ENCODE results near the gene EAPP.
"Not testable (repeated sequence)": the region's sequence is repeated elsewhere in the genome, so short reads cannot be mapped to it uniquely, and the experiment has no call there.

EAPP gene

DNA sequence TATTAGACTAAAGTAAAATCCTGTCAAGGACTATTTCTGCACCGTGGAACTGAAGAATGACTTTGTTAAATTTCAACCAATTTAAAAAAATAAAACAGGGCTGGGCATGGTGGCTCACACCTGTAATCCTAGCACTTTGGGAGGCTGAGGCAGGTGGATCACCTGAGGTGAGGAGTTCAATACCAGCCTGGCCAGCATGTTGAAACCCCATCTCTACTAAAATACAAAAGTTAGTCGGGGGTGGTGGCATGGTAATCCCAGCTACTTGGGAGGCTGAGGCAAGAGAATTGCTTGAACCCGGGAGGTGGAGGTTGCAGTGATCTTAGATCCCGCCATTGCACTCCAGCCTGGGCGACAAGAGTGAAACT lies 34.4 kb downstream of the EAPP start:
- not testable (repeated sequence) for H3K9ac ChIP-seq (ENCODE audit: low read depth, low read length, poor library complexity); H2BK12ac ChIP-seq (ENCODE audit: low read length); H2AK5ac ChIP-seq (ENCODE audit: low read depth, low read length); H3K79me1 ChIP-seq (ENCODE audit: low read depth, low read length); H2BK15ac ChIP-seq (ENCODE audit: low read length); H3K14ac ChIP-seq (ENCODE audit: low read length); H3K23ac ChIP-seq (ENCODE audit: low read depth, low read length, poor library complexity); H4K8ac ChIP-seq (ENCODE audit: low read depth, low read length); H3K4ac ChIP-seq (ENCODE audit: low read length); H3K36me3 ChIP-seq (replicated peaks in 1 of 2; ENCODE audit: control insufficient read depth in 2 of 2, insufficient read depth in 2 of 2, low read length in 2 of 2); DNase-seq (ENCODE audit: low spot score); H3K27ac ChIP-seq (replicated peaks; ENCODE audit: low read length); H3K4me3 ChIP-seq (ENCODE audit: low read length in 2 of 2); H2BK120ac ChIP-seq (ENCODE audit: low read depth, low read length); H2BK5ac ChIP-seq (ENCODE audit: low read length); H3K4me1 ChIP-seq (ENCODE audit: control insufficient read depth in 2 of 2, insufficient read depth in 1 of 2, low read depth in 1 of 2, low read length in 2 of 2); H3K27me3 ChIP-seq (ENCODE audit: control insufficient read depth in 3 of 3, insufficient read depth in 3 of 3, low read depth in 1 of 3, low read length in 3 of 3); H4K91ac ChIP-seq (ENCODE audit: low read depth, low read length, poor library complexity); H3K18ac ChIP-seq (ENCODE audit: low read length); H3K4me2 ChIP-seq (ENCODE audit: insufficient read depth, low read length, poor library complexity, severe bottlenecking); H2AFZ ChIP-seq (ENCODE audit: low read length); H3K9me3 ChIP-seq (replicated peaks in 1 of 2; ENCODE audit: control insufficient read depth in 2 of 2, insufficient read depth in 1 of 2, low read depth in 1 of 2, low read length in 2 of 2)
- WGBS, 2 donors (ENCODE audit: extremely low coverage in 2 of 2, insufficient read length in 2 of 2, insufficient replicate concordance in 1 of 2): no CpG with 5 or more reads among the region's 5 CpGs

DNA sequence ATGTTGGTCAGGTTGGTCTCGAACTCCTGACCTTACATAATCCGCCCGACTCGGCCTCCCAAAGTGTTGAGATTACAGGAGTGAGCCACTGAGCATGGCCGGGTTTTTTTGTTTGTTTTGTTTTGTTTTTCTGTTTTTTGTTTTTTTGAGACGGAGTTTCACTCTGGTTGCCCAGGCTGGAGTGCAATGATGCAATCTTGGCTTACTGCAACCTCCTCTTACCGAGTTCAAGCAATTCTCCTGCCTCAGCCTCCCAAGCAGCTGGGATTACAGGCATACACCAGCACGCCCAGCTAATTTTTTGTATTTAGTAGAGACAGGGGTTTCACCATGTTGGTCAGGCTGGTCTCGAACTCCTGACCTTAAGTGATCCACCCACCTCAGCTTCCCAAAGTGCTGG lies 35.5 kb downstream of the EAPP start:
- not testable (repeated sequence) for H3K4ac ChIP-seq (ENCODE audit: low read length); H3K9ac ChIP-seq (ENCODE audit: low read depth, low read length, poor library complexity); DNase-seq (ENCODE audit: low spot score); H2BK5ac ChIP-seq (ENCODE audit: low read length); H2AK5ac ChIP-seq (ENCODE audit: low read depth, low read length); H3K9me3 ChIP-seq (replicated peaks in 1 of 2; ENCODE audit: control insufficient read depth in 2 of 2, insufficient read depth in 1 of 2, low read depth in 1 of 2, low read length in 2 of 2); H2BK120ac ChIP-seq (ENCODE audit: low read depth, low read length); H3K14ac ChIP-seq (ENCODE audit: low read length); H4K91ac ChIP-seq (ENCODE audit: low read depth, low read length, poor library complexity); H3K27me3 ChIP-seq (ENCODE audit: control insufficient read depth in 3 of 3, insufficient read depth in 3 of 3, low read depth in 1 of 3, low read length in 3 of 3); H3K36me3 ChIP-seq (replicated peaks in 1 of 2; ENCODE audit: control insufficient read depth in 2 of 2, insufficient read depth in 2 of 2, low read length in 2 of 2); H4K8ac ChIP-seq (ENCODE audit: low read depth, low read length); H3K27ac ChIP-seq (replicated peaks; ENCODE audit: low read length); H2BK12ac ChIP-seq (ENCODE audit: low read length); H2AFZ ChIP-seq (ENCODE audit: low read length); H3K79me1 ChIP-seq (ENCODE audit: low read depth, low read length); H3K23ac ChIP-seq (ENCODE audit: low read depth, low read length, poor library complexity); H3K4me1 ChIP-seq (ENCODE audit: control insufficient read depth in 2 of 2, insufficient read depth in 1 of 2, low read depth in 1 of 2, low read length in 2 of 2); H3K4me3 ChIP-seq (ENCODE audit: low read length in 2 of 2); H3K4me2 ChIP-seq (ENCODE audit: insufficient read depth, low read length, poor library complexity, severe bottlenecking); H3K18ac ChIP-seq (ENCODE audit: low read length); H2BK15ac ChIP-seq (ENCODE audit: low read length)
- no CpG with 5 or more reads among the region's 9 CpGs for WGBS, 2 donors (ENCODE audit: extremely low coverage in 2 of 2, insufficient read length in 2 of 2, insufficient replicate concordance in 1 of 2)

DNA sequence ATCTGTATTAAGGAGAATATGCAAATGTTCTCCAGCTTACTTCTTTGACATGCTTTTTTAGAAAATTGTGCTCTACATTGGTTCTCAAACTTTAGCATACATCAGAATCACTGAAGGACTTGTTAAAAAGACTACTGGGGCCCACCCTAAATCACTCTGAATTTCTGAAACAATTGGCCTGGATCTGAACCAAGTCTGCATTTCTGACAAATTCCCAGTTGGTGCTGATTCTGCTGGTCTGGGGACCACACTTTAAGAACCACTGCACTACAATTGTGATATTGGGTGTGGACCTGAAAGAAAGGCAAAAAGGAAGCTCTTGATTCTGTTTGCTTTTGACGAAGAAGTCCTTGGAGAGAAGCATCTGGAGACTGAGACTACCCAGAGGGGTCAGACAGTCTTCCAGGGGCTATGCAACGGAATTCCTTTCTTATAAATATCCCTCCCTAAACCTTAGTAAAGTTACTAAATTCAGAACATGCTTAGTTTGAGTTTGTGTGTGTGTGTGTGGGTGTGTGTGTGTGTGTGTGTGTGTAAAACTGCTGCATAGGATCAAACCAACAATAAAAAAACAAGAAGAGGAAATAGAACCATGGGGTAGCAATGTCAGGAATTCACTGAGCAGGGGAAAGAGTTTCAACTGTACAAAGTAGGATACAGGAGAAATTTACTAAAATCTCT lies 36.8 kb downstream of the EAPP start:
- peaks cover 0 to 5% of the 10 kb centered on the region in 2 donors for H3K4me1 ChIP-seq (ENCODE audit: control insufficient read depth in 2 of 2, insufficient read depth in 1 of 2, low read depth in 1 of 2, low read length in 2 of 2)
- no peak overlapping the region for H3K4me2 ChIP-seq (ENCODE audit: insufficient read depth, low read length, poor library complexity, severe bottlenecking)
- H3K27ac ChIP-seq (replicated peaks; ENCODE audit: low read length): no peak overlapping the region
- WGBS, 2 donors (ENCODE audit: extremely low coverage in 2 of 2, insufficient read length in 2 of 2, insufficient replicate concordance in 1 of 2): no CpG with 5 or more reads among the region's 2 CpGs
- no peaks in the 10 kb centered on the region for H3K79me1 ChIP-seq (ENCODE audit: low read depth, low read length)
- H4K91ac ChIP-seq (ENCODE audit: low read depth, low read length, poor library complexity): no peak overlapping the region
- no peaks in the 10 kb centered on the region for H3K27me3 ChIP-seq (ENCODE audit: control insufficient read depth in 3 of 3, insufficient read depth in 3 of 3, low read depth in 1 of 3, low read length in 3 of 3)
- no peak overlapping the region for H2BK120ac ChIP-seq (ENCODE audit: low read depth, low read length)
- H2BK12ac ChIP-seq (ENCODE audit: low read length): no peak overlapping the region
- no peak overlapping the region for H3K14ac ChIP-seq (ENCODE audit: low read length)
- no peak overlapping the region for H3K9ac ChIP-seq (ENCODE audit: low read depth, low read length, poor library complexity)
- H3K4me3 ChIP-seq (ENCODE audit: low read length in 2 of 2): no peak overlapping the region
- no peak overlapping the region for H3K23ac ChIP-seq (ENCODE audit: low read depth, low read length, poor library complexity)
- no peaks in the 10 kb centered on the region for H3K36me3 ChIP-seq (replicated peaks in 1 of 2; ENCODE audit: control insufficient read depth in 2 of 2, insufficient read depth in 2 of 2, low read length in 2 of 2)
- H2AFZ ChIP-seq (ENCODE audit: low read length): peak overlapping the region; percentile 12
- no peak overlapping the region for H4K8ac ChIP-seq (ENCODE audit: low read depth, low read length)
- no peak for DNase-seq (ENCODE audit: low spot score)
- H3K4ac ChIP-seq (ENCODE audit: low read length): no peak overlapping the region
- H2BK5ac ChIP-seq (ENCODE audit: low read length): no peak overlapping the region
- H2BK15ac ChIP-seq (ENCODE audit: low read length): no peak overlapping the region
- H3K9me3 ChIP-seq (replicated peaks in 1 of 2; ENCODE audit: control insufficient read depth in 2 of 2, insufficient read depth in 1 of 2, low read depth in 1 of 2, low read length in 2 of 2): no peaks in the 10 kb centered on the region
- H2AK5ac ChIP-seq (ENCODE audit: low read depth, low read length): no peak overlapping the region
- no peak overlapping the region for H3K18ac ChIP-seq (ENCODE audit: low read length)

DNA sequence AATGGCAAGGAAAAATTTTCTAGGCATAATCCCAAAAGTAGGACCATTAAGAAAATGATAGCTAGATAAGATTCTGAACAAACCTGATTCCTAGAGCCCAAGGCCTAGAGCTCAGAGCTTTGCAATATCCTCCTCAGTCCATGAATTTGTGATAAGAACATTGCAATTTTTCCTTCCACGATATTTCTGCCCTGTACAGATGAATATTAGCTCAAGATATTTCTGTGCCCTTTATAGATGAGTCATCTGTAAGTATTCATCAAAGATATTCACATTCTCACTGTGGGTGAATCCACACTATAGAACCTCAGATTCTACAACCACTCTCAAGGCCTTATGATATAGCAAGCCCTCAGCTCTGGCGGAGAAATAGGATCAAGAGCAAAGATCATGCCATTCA lies 37.5 kb downstream of the EAPP start:
- Histone ChIP-seq H4K91ac (ENCODE audit: low read depth, low read length, poor library complexity) (no peak overlapping the region), H2BK5ac (ENCODE audit: low read length) (no peak overlapping the region), H2AK5ac (ENCODE audit: low read depth, low read length) (no peak overlapping the region), H4K8ac (ENCODE audit: low read depth, low read length) (no peak overlapping the region), H3K18ac (ENCODE audit: low read length) (no peak overlapping the region), H3K27ac (replicated peaks; ENCODE audit: low read length) (no peak overlapping the region), H3K14ac (ENCODE audit: low read length) (no peak overlapping the region), H3K4me3 (ENCODE audit: low read length in 2 of 2) (no peak overlapping the region), H3K4me2 (ENCODE audit: insufficient read depth, low read length, poor library complexity, severe bottlenecking) (no peak overlapping the region), H3K4ac (ENCODE audit: low read length) (no peak overlapping the region), H2BK12ac (ENCODE audit: low read length) (no peak overlapping the region), H3K23ac (ENCODE audit: low read depth, low read length, poor library complexity) (no peak overlapping the region), H3K9me3 (replicated peaks in 1 of 2; ENCODE audit: control insufficient read depth in 2 of 2, insufficient read depth in 1 of 2, low read depth in 1 of 2, low read length in 2 of 2) (no peaks in the 10 kb centered on the region), H3K9ac (ENCODE audit: low read depth, low read length, poor library complexity) (no peak overlapping the region), H3K36me3 (replicated peaks in 1 of 2; ENCODE audit: control insufficient read depth in 2 of 2, insufficient read depth in 2 of 2, low read length in 2 of 2) (no peaks in the 10 kb centered on the region), H2BK120ac (ENCODE audit: low read depth, low read length) (no peak overlapping the region), H2BK15ac (ENCODE audit: low read length) (no peak overlapping the region), H3K79me1 (ENCODE audit: low read depth, low read length) (no peaks in the 10 kb centered on the region), H2AFZ (ENCODE audit: low read length) (peak overlapping the region; percentile 12), H3K27me3 (ENCODE audit: control insufficient read depth in 3 of 3, insufficient read depth in 3 of 3, low read depth in 1 of 3, low read length in 3 of 3) (no peaks in the 10 kb centered on the region), H3K4me1 (ENCODE audit: control insufficient read depth in 2 of 2, insufficient read depth in 1 of 2, low read depth in 1 of 2, low read length in 2 of 2) (peaks cover 3 to 8% of the 10 kb centered on the region in 2 donors)
- no CpG with 5 or more reads among the region's 2 CpGs for WGBS, 2 donors (ENCODE audit: extremely low coverage in 2 of 2, insufficient read length in 2 of 2, insufficient replicate concordance in 1 of 2)
- no peak for DNase-seq (ENCODE audit: low spot score)
